ENCODE results near the gene FAM222A.
"Not testable (repeated sequence)": the region's sequence is repeated elsewhere in the genome, so short reads cannot be mapped to it uniquely, and the experiment has no call there.

FAM222A gene

GRCh38 chr12:109689426-109689825 lies 24.2 kb upstream of the FAM222A start:
- no peak overlapping the region for H3K4me3 ChIP-seq (ENCODE audit: low read depth, low read length)
- in situ Hi-C loops (cut with HindIII; ENCODE audit: low sequenced_read_pairs), result no loop called here
- TF ChIP-seq, protein P1, sequence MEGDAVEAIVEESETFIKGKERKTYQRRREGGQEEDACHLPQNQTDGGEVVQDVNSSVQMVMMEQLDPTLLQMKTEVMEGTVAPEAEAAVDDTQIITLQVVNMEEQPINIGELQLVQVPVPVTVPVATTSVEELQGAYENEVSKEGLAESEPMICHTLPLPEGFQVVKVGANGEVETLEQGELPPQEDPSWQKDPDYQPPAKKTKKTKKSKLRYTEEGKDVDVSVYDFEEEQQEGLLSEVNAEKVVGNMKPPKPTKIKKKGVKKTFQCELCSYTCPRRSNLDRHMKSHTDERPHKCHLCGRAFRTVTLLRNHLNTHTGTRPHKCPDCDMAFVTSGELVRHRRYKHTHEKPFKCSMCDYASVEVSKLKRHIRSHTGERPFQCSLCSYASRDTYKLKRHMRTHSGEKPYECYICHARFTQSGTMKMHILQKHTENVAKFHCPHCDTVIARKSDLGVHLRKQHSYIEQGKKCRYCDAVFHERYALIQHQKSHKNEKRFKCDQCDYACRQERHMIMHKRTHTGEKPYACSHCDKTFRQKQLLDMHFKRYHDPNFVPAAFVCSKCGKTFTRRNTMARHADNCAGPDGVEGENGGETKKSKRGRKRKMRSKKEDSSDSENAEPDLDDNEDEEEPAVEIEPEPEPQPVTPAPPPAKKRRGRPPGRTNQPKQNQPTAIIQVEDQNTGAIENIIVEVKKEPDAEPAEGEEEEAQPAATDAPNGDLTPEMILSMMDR (IDR thresholded peaks at IDR 0.05; ENCODE audit: low read depth, low read length), result no peak
- DNase-seq (ENCODE audit: low read depth, low spot score), result no peak

GRCh38 chr12:109693160-109693559 lies 20.5 kb upstream of the FAM222A start:
- H3K4me3 ChIP-seq (ENCODE audit: low read depth, low read length), result no peak overlapping the region
- TF ChIP-seq, protein P1 (IDR thresholded peaks at IDR 0.05; ENCODE audit: low read depth, low read length), result no peak
- in situ Hi-C loops (cut with HindIII; ENCODE audit: low sequenced_read_pairs), result no loop called here
- DNase-seq (ENCODE audit: low read depth, low spot score), result no peak

GRCh38 chr12:109693653-109694600 lies 19.7 kb upstream of the FAM222A start:
- TF ChIP-seq, protein P1 (IDR thresholded peaks at IDR 0.05; ENCODE audit: low read depth, low read length), result no peak
- no peak overlapping the region for H3K4me3 ChIP-seq (ENCODE audit: low read depth, low read length)
- DNase-seq (ENCODE audit: low read depth, low spot score), result no peak
- in situ Hi-C loops (cut with HindIII; ENCODE audit: low sequenced_read_pairs), result no loop called here

DNA sequence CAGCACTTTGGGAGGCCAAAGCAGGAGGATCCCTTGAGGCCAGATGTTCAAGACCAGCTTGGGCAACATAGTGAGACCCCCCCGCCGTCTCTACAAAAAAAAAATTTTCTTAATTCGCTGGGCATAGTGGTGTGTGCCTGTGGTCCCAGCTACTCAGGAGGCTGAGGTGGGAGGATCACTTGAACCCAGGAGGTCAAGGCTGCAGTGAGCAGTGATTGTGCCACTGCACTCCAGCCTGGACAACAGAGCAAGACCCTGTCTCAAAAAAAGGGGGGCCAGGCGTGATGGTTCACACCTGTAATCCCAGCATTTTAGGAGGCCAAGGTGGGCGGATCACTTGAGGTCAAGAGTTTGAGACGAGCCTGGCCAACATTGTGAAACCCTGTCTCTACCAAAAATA lies 19.0 kb upstream of the FAM222A start:
- H3K4me3 ChIP-seq (ENCODE audit: low read depth, low read length); in situ Hi-C loops (cut with HindIII; ENCODE audit: low sequenced_read_pairs); DNase-seq (ENCODE audit: low read depth, low spot score): not testable (repeated sequence)

DNA sequence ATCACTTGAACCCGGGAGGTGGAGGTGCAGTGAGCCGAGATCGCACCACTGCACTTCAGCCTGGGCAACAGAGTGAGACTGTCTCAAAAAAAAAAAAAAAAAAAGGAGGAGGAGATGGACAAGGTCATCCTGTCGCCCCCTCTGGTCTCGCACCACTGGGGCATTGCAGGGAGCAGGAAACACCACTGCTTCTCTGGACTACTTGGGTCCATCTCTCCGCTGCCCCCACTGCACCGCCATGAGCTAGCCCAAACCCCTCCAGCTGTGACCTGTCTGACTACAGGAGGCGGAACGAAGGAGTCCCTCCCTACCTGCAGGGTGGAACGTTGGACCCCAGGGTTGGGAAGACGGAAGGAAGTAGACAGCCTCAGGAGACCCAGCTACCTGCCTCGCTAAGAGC lies 18.2 kb upstream of the FAM222A start:
- no peak for DNase-seq (ENCODE audit: low read depth, low spot score)
- TF ChIP-seq, protein P1 (IDR thresholded peaks at IDR 0.05; ENCODE audit: low read depth, low read length), result no peak
- in situ Hi-C loops (cut with HindIII; ENCODE audit: low sequenced_read_pairs), result no loop called here
- H3K4me3 ChIP-seq (ENCODE audit: low read depth, low read length), result no peak overlapping the region

DNA sequence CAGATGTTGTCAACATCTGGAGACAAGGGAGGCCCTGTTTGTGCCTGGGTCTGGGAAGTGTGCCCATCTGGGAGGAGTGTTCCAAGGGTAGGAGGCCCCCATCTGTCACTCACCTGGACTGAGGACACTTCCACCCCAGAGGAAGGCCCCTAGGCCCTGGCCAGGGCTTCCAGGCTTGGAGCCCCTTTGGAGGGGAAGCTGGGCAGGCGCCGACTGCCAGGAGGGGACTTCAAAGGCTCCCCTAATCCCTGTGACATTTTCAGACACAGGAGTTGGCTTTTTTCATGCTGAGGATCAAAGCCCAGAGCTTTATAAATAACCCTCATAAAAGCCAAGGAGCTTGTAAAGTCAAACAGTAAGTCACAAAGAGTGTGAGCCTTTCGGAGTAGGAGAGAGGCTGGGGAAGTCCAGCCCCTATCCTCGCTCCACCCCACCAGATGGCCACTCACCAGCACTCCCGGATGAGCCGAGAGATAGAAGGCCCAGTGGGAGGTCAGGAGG lies 17.6 kb upstream of the FAM222A start:
- in situ Hi-C loops (cut with HindIII; ENCODE audit: low sequenced_read_pairs), result no loop called here
- DNase-seq (ENCODE audit: low read depth, low spot score), result no peak
- no peak overlapping the region for H3K4me3 ChIP-seq (ENCODE audit: low read depth, low read length)
- TF ChIP-seq, protein P1 (IDR thresholded peaks at IDR 0.05; ENCODE audit: low read depth, low read length), result no peak

Data from astrocyte of the spinal cord (primary cell).